OCI-LY3 (cell line): ENCODE data around the gene STAU1.

ENCODE experiments used
- CTCF ChIP-seq: fragments of 200-600, 300-600 bp; sonication (generic); IDR thresholded peaks from 2 replicates; pipeline ENCODE4 v1.5.1; 2014; ENCODE audit warnings: antibody characterized with exemption, low read length, low read depth
- EZH2phosphoT487 ChIP-seq: fragments of 200-600 bp; shearing (Covaris generic); IDR thresholded peaks from 2 replicates; pipeline ENCODE4 v1.6.1; 2018; ENCODE audit warnings: antibody characterized with exemption, mixed run types, low read depth

GRCh38 chr20:49229381-49229780 is 41.2 kb upstream of the STAU1 start:
- TF ChIP-seq CTCF (no peak), EZH2phosphoT487 (no peak)
